HT1080 (cell line): ENCODE data around the gene PCDHGA2. TPM values are rescaled to one million over a fixed set of nuclear protein-coding genes. Genes with fewer than 3 reads are reported as not detected.
"Not testable (repeated sequence)": the region's sequence is repeated elsewhere in the genome, so short reads cannot be mapped to it uniquely, and the experiment has no call there.

ENCODE experiments used
- DNase-seq: peaks from one replicate; pipeline ENCODE4 v3.0.0-alpha.2; 2015; ENCODE audit warnings: low read depth
- polyA plus RNA-seq, 2 experiments: library from polyadenylated mRNA; depleted of rRNA; stranded (reverse); fragments of >200 nt; gene quantifications; 2 replicates each; pipeline ENCODE4 v1.2.3, GENCODE V29; 2015
- total RNA-seq: library from RNA; depleted of rRNA; stranded (reverse); fragments of >200 nt; shearing (Covaris generic); gene quantifications from 2 replicates; pipeline ENCODE4 v1.2.3, GENCODE V29; 2014; rRNA removed

The PCDHGA2 gene
- 0.27 and 0.84 TPM in 2 replicates for total RNA-seq
- polyA plus RNA-seq (2015; cell fraction: cytosol; rRNA removed): 0.47 and 1.0 TPM in 2 replicates
- polyA plus RNA-seq (2015; cell fraction: nucleus; rRNA removed): 6.5 and 7.1 TPM in 2 replicates

DNA sequence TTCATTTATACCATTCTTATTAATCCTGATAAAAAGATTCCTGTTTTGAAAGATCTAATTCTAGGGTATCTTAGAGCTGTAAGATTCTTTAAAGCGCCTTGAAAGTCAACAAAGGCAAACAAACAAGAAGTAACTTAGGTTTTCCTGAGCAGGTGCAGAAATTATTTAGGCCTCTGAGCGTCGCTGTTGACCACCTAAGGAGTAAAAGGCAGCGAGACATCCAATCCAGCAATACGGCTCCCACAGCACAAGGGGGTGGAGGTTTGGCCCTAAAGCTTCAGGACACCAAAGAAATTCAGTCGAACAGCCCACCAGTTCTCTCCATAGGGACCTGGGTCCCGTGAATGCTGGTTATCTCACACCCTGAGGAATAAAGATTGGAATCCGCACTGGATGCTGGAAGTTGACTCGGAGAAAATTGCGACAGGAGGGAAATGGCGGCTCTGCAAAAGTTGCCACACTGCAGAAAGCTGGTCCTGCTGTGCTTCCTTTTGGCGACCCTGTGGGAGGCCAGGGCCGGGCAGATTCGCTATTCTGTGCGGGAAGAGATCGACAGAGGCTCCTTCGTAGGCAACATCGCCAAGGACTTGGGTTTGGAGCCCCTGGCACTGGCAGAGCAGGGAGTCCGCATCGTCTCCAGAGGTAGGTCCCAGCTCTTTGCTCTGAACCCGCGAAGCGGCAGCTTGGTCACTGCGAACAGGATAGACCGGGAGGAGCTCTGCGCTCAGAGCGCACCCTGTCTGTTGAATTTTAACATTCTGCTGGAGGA lies at the start of gene PCDHGA2:
PCDHGA2 (plus strand) TSS at position 223 of the 769 bp plus-strand sequence.
- peak; percentile 36 for DNase-seq

DNA sequence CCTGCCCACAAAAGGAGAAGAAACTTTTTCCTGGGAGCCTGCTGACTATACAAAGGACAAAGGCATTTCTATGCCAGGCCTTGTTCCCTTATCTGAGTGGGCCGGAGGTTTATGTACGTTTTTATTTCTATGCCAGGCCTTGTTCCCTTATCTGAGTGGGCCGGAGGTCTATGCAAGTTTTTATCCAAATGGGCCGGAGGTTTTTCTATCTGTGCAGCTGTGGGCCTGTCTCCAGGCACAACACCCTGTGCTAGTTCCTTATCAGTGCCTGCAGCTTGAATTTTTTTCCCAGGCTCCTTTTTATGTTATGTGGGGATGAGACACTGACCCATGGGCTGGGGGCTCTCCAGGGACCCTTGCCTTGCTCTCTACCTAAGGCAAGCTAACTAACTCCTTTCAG lies 40.2 kb upstream of the PCDHGA2 start:
- DNase-seq: no peak

DNA sequence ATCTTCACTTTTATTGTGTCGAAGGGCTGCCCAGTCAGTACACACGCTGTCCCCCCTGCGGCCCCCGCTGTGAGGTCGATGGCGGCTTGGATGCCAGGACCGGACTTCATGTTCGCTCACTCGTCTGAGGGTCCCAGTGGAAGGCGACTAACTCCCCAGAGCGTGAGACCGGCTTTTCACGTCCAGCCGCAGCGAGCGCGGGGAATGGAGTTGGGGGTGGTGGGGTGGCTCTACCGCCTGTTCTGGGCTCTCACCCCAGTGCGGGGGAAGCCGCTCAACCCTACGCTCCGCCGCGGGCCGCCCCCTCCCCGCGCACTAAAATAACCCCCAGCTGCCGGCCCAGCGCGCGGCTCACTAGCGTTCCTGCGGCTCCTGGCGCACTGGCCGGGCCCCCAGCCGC lies 34.8 kb upstream of the PCDHGA2 start, which contains the start of gene SLC25A2:
SLC25A2 (minus strand) TSS at position 294 of the 400 bp plus-strand sequence; CDS start at position 110, 184 bp downstream.
- no peak for DNase-seq

DNA sequence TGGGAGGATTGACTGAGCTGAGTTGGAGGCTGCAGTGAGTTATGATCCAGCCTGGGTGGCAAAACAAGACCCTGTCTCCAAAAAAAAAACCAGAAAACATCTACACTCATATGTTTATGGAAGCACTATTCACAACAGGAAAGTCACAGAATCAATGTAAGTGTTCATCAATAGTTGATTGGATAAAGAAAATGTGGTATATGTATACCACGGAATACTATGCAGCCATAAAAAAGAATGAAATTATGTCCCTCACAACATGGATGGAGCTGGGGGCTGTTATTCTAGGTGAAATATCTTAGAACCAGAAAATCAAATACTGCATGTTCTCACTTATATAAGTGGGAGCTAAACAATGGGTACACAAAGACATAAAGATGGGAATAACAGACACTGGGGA lies 31.9 kb upstream of the PCDHGA2 start:
- no peak for DNase-seq

DNA sequence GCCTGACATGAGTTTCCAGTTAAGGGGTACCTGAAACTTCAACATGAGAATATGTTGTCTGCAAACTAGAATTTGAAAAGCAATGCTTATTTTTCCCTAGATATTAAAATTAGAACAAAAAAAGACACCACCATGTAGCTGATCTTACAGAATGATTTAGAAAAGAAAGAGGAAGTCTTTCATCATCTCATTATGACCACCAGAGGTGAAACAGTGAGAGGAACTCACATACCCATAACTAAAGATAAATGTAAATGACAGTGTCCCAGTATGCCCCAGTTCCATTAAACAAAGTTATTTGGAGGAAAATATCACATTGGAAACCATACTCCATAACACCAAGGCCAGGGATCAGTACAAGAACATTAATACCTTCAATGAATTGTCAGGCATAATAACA lies 24.8 kb upstream of the PCDHGA2 start:
- DNase-seq: no peak

DNA sequence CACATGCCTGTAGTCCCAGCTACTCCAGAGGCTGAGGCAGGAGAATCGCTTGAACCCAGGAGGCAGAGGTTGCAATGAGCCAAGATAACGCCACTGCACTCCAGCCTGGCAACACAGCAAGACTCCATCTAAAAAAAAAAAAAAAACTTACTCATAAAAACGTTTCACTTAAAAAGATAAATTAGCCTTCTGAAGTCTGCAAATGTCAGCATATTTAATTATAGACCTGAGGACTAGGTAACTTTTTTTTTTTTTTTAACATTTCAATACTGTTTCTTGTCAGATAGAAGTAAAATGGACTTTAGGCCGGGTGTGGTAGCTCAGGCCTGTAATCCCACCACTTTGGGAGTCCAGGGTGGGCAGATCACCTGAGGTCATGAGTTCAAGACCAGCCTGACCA lies 21.6 kb upstream of the PCDHGA2 start:
- DNase-seq: not testable (repeated sequence)

DNA sequence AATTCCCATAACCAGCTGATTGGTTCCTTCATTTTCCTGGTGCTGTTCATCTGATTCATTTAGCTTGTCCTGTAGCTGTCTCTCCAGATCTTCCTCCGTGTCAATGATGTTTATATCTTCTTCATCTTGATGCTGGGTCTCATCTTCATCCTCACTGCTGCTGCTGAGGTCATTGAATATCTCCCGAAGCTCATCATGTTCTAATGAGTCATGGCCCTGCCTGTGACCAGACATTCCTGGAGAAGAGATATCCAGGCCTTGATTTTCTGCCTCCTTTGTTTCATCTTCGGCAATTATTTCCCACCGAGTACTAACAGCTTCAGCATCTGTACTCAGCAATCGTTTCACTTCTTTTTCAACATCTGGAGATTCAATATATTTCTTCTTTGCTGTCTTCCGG lies 19.4 kb upstream of the PCDHGA2 start:
- DNase-seq: no peak

DNA sequence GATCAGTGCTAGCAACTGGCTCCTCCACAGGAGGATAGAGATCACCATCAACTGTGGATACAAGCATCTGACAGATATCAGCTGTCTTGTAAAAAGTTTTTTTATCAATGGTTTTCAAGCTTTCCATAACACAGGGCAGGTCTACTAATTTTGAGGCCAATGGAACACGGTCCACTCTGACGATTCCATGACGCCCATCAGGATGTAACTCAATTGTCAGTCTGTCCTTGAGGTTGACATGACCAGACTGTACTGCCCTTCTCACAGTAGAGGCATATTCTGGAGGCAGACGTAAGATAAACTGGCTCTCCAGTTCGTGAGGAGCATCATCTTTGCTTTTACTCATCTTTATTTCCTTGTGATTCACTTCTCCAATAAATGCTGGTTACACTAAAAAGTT lies 18.9 kb upstream of the PCDHGA2 start:
- no peak for DNase-seq

DNA sequence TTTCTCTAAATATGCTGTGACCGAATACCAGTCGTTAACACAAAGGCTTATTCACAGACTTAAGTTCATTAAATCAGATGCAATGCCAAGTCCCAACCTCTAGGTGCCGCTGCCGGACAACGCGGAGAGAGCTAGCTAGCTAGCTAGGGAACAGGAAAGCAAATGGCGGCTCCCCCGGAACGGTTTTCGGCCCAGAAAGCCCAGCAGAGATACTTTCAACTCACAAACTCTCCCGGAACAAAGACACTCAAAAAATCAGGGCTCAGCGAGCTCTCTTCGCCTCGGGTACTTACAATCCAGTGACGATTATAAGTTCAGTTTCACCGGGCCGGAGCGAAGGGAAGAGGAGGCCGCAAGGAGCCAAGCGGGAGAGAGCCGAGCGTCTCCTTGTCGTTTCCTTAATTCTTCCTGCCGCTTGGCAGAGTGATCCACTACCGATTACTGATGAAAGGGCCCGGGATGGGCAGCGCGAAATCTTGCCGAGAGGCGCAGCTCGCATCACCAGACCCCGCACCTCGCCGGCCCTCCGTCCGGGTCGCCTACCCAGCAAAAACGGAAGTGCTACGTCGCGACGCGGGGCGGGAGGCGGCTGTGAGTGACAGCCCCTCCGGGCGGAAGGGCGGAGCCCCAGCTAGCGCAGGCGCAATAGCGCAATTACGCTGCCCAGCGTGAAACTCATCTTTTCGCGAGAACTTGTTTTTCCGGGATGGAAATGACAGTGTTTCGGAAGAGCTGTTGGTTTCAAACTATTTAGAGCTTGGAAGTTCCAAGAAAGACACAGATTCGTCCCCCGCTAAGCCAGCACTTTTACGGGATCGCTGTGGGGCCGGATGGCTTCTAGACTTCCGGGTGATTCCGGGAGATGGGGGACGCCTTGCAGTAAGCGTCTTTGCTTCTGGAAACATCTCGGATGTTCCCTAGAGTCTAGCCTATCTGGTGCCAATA lies 18.1 kb upstream of the PCDHGA2 start, which contains the start of gene TAF7:
TAF7 (minus strand) TSS at position 560 of the 945 bp plus-strand sequence. CDS start 740 bp downstream, outside the sequence.
- DNase-seq: peak; percentile 78

DNA sequence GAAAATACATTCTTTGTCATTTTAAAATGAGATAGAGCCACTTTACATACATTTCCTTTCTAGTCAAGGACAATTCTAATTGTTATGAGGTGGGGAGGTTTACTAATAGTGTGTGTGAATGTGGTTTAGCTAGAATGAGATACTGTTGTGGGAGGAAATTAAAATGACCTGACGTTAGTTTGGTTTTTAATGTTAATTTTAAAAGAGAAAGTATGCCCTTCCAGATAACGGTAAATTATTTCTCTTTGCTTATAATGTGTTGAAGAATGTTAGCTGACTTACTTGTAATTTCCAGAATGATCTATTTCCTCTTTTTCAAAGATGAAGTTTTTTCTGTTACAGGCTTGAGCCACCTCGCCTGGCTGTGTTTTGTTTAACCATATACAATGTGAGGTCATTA lies 16.3 kb upstream of the PCDHGA2 start:
- DNase-seq: no peak

DNA sequence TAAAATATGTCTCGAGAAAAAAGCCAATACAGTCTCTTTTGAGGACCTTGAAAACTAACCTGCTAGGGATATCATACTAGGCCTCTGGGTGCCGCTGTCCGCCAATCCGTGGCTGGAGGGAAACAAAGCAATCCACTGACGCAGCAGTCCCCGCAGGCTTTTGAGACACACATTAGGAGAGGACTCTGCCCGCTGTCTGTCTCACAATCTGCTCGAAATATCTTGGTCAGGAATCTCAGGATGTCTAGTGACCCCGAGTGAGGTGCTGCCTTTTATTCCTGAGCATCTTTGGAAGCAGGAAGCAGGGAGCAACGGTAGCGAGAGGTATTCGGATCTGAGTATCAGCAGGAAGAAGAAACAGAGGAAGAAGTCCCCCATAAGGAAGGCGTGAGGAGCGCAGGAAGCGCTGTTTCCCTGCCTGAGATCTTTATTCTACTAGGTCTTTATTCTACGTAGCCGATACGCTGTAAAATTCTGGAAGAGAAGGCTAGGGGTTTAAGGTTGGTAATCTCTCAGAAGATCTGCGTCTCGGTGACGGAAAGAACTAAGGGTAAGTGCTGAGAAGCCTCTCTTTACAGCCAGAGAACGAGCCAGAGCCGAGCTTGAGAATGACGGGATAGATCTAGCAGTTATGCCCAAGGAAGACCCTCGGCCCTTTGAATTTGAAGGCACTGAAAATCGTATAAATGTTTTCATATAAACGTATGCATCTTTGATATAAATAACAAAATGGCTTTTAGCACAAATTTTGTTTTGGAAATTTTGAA lies 12.3 kb upstream of the PCDHGA2 start:
- DNase-seq: peak; percentile 40

DNA sequence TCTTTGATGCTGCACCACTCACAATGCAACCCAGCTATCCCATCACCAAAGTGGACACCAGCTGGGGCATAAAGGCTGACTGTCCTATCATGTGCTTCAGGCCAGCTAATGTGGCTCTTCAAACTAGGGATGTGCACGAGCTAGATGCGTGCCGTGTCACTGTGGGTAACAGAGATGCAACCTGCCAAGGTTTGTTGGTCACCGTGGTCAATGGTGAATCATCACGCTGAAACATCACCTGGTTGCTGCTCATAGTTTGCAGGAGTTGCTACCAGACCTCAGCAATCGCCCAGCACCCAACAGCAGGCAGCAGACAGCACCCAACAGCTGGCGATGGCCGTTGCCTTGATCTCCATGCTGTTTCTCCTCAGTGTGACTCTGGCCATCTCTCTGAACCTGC lies 10.3 kb upstream of the PCDHGA2 start:
- no peak for DNase-seq

DNA sequence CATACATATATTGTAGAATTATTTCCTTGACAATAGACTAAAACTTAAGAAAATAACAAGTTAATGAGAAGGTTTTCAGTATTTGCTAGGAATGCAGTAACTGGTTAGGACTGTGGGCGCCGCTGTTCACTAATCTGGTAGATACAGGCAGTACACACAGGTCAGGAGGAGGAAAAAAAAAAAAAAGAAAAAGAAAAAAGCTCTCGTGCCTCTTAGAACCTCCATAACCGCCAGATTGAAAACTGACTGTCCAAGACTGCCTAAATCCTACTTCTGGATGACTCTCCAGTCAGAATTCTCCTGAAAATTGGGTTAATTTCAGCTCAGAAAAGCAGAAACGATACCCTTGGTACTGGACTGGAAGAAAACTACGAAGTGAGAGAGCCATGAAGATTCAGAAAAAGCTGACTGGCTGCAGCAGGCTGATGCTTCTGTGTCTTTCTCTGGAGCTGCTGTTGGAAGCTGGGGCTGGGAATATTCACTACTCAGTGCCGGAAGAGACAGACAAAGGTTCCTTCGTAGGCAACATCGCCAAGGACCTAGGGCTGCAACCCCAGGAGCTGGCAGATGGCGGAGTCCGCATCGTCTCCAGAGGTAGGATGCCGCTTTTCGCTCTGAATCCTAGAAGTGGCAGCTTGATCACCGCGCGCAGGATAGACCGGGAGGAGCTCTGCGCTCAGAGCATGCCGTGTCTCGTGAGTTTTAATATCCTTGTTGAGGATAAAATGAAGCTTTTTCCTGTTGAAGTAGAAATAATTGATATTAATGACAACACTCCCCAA lies 8.1 kb upstream of the PCDHGA2 start, which contains the start of gene PCDHGA1:
PCDHGA1 (plus strand) TSS at position 216 of the 782 bp plus-strand sequence.
- DNase-seq: peak; percentile 45

DNA sequence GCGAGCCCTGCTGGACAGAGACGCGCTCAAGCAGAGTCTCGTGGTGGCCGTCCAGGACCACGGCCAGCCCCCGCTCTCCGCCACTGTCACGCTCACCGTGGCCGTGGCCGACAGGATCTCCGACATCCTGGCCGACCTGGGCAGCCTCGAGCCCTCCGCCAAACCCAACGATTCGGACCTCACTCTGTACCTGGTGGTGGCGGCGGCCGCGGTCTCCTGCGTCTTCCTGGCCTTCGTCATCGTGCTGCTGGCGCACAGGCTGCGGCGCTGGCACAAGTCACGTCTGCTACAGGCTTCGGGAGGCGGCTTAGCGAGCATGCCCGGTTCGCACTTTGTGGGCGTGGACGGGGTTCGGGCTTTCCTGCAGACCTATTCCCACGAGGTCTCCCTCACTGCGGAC lies 6.0 kb upstream of the PCDHGA2 start:
- DNase-seq: not testable (repeated sequence)

DNA sequence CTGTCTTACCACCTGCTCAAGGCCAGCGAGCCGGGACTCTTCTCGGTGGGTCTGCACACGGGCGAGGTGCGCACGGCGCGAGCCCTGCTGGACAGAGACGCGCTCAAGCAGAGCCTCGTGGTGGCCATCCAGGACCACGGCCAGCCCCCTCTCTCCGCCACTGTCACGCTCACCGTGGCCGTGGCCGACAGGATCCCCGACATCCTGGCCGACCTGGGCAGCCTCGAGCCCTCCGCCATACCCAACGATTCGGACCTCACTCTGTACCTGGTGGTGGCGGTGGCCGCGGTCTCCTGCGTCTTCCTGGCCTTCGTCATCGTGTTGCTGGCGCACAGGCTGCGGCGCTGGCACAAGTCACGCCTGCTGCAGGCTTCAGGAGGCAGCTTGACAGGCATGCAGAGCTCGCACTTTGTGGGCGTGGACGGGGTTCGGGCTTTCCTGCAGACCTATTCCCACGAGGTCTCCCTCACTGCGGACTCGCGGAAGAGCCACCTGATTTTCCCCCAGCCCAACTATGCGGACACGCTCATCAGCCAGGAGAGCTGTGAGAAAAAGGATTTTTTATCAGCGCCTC lies 2.3 kb downstream of the PCDHGA2 start:
- not testable (repeated sequence) for DNase-seq

DNA sequence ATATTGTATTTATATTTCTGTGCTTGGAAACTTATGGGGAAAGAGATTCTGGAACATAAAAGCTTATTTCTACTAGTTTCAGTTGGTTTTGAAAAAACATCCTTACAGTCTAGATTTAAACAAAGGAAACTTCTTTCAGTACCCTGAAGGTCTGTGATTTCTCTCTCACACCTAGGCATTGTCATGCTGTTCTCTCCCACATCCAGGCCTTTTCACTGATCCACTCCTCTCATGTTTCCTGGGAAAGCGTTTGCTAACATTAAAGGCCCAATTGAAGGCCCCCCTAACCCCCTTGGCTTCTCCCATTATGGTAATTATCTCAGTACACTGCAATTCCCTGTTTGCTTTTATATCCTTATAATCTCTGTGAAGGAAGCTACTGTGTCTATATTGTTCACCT lies 4.2 kb downstream of the PCDHGA2 start:
- DNase-seq: no peak

DNA sequence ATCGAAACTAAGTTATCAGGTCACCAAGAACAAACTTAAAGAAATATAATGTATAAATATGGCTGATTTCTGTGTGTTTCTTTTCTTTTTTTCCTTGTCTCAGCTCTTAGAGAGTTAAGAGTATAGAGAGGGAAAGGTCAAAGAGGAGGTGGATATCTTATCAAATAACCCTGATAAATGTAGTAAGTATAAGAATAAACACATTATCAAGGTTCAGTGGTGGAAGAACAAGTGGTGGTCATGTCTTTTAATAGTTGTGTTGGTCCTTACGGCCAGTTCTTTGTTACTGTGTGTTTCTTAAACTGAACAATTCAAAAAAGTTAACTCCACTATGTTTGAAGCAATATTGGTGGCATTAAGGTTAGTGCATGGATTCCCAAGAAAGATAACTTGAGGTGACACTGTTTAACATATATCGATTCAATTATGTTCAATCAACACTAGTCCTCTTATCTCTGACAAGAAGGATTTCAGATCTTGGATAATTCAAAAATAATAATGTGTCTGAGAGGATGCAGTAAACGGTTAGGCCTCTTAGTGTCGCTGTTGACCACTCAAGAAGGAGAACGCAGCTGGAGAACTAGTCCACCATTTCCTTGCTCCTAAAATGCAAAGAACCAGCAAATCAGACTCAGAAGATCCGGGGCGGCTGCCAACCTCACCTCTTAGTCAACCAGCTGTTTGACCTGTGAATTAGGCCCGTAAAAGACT lies 4.8 kb downstream of the PCDHGA2 start, which contains the start of gene PCDHGA3:
PCDHGA3 (plus strand) TSS at position 588 of the 711 bp plus-strand sequence. CDS start 205 bp downstream, outside the sequence.
- DNase-seq: peak; percentile 34

DNA sequence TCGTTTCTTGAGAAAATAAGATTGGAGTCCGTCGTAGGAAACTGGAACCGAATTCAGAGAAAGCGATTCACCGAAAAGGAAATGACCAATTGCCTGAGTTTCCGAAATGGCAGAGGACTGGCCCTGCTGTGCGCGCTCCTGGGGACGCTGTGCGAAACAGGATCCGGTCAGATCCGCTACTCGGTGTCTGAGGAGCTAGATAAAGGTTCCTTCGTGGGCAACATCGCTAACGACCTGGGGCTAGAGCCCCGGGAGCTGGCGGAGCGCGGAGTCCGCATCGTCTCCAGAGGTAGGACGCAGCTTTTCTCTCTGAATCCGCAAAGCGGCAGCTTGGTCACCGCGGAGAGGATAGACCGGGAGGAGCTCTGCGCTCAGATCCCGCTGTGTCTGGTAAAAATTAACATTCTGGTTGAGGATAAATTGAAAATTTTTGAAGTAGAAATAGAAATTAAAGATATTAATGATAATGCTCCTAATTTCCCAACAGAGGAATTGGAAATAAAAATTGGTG lies 5.4 kb downstream of the PCDHGA2 start:
- no peak for DNase-seq

DNA sequence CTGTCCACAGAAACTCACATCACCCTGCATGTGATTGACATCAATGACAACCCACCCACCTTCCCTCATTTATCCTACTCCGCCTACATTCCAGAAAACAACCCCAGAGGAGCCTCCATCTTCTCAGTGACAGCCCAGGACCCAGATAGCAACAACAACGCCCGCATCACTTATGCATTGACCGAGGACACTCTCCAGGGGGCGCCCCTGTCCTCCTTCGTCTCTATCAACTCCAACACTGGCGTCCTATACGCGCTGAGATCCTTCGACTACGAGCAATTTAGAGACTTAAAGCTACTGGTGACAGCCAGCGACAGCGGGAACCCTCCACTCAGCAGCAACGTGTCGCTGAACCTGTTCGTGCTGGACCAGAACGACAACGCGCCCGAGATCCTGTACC lies 6.8 kb downstream of the PCDHGA2 start:
- DNase-seq: no peak
